Ovary (tissue), 9 donors: ENCODE measurements around the gene KMO. TPM values are rescaled to one million over a fixed set of nuclear protein-coding genes. Genes with fewer than 3 reads are reported as not detected.

Experiments
- DNase-seq, 5 donors: peaks; one replicate each; pipeline ENCODE4 v3.0.0-alpha.2; 2019 to 2020
- H3K27ac ChIP-seq, 2 donors: fragments of 200-600 bp; one replicate each; pipeline versions ENCODE4 v1.5.1 to v1.8.0; 2019 to 2022
- H3K27me3 ChIP-seq: fragments of 200-600 bp; one replicate; pipeline ENCODE4 v1.8.0; 2022
- H3K36me3 ChIP-seq: fragments of 200-600 bp; sonication (generic); one replicate; pipeline ENCODE4 v1.5.1; 2019
- H3K4me1 ChIP-seq: one replicate; pipeline ENCODE4 v1.8.1; 2013; ENCODE audit warnings: mild to moderate bottlenecking, moderate library complexity; ENCODE audit not compliant: insufficient read depth
- H3K4me3 ChIP-seq: fragments of 200-600 bp; sonication (generic); one replicate; pipeline ENCODE4 v1.5.1; 2017
- H3K9me3 ChIP-seq, 2 donors: fragments of 200-600 bp in 1 of 2; sonication (generic) in 1 of 2; one replicate each; pipeline versions ENCODE4 v1.5.1 to v1.8.1; 2013 to 2019; ENCODE audit warnings: mild to moderate bottlenecking in 1 of 2, moderate library complexity in 1 of 2
- CTCF ChIP-seq, 3 donors: fragments of 450-650 bp in 2 of 3; fragments of 200-600 bp in 1 of 3; IDR thresholded peaks; one replicate each; pipeline versions ENCODE4 v1.5.1 to v1.8.0; 2016 to 2022; ENCODE audit warnings: antibody characterized with exemption in 3 of 3, mild to moderate bottlenecking in 1 of 3
- EP300 ChIP-seq: sonication (generic); formaldehyde crosslinking; IDR thresholded peaks from one replicate; pipeline ENCODE4 v1.6.1; 2017; ENCODE audit warnings: antibody characterized with exemption
- POLR2A ChIP-seq: fragments of 450-650 bp; IDR thresholded peaks from one replicate; pipeline ENCODE4 v1.6.1; 2017; ENCODE audit warnings: antibody characterized with exemption, mild to moderate bottlenecking, moderate library complexity
- whole genome bisulfite sequencing, 3 donors: extraction: QIAGEN DNeasy Blood & Tissue Kit in 1 of 3; methylation state at CpG; one replicate each; pipeline versions ENCODE4 v1.1.5 to v1.1.7; 2013 to 2017; 5-methylcytosine and 5-hydroxymethylcytosine counted together
- intact Hi-C, 4 donors: fragments of 100-400 bp; cut with DNase I; formaldehyde crosslinking; loops; one replicate each; pipeline versions ENCODE4 v1.11.0 to v1.15.1; 2022 to 2023
- polyA plus RNA-seq, 2 donors: library from polyadenylated mRNA; stranded (reverse); fragments of 200-250 nt in 1 of 2; fragments of 350-450 nt in 1 of 2; fragmentation: Illumina TruSeq in 1 of 2; extraction: RNeasy Lipid Tissue Mini Kit (QIAGEN cat#74804) in 1 of 2; gene quantifications; one replicate each; pipeline ENCODE4 v1.2.3, GENCODE V29; 2013 to 2014
- total RNA-seq, 7 donors: library from RNA; depleted of rRNA in 2 of 7; stranded (reverse); fragments of >200 nt in 2 of 7; fragmentation: NEBNext Ultra II Directional in 3 of 7; extraction: Animal tissue kit (Norgen Biotek cat#: 25700) in 3 of 7; gene quantifications; one replicate each; pipeline versions ENCODE4 v1.1.0 to v1.2.4, GENCODE V29; 2016 to 2023
- donor health status: DM: no; HTN: no; CAD: no; lungs with moderate emphysema.
- donor health status: DM: no; HTN: no; CAD: no.
- donor health status: Bipolar disorder and iron deficiency.
- donor health status: DM: yes; HTN: yes; CAD: no.
- donor health status: DM: no; HTN: no; CAD: no.
- donor health status: DM: yes; HTN: yes; CAD: no.

Gene KMO
- total and polyA plus RNA-seq, 9 donors, result 0.12 to 2.0 (median 0.43) TPM; not detected in 1

GRCh38 chr1:241488739-241489138, 43.4 kb upstream of the KMO start:
- H3K27ac ChIP-seq, result no peak overlapping the region
- H3K27me3 ChIP-seq, result no peaks in the 10 kb centered on the region
- intact Hi-C loops, result no loop called here
- no peaks in the 10 kb centered on the region for H3K4me1 ChIP-seq
- no peaks in the 10 kb centered on the region for H3K9me3 ChIP-seq
- DNase-seq, result no peak
- no peaks in the 10 kb centered on the region for H3K36me3 ChIP-seq
- 90 to 100% (median 93%) methylated on average over 1 of the region's 1 CpG for WGBS, 3 donors
- no peak overlapping the region for H3K4me3 ChIP-seq
- TF ChIP-seq CTCF (IDR thresholded peaks at IDR 0.05) (no peak), POLR2A (no peak), EP300 (no peak)

GRCh38 chr1:241495741-241496140, 36.4 kb upstream of the KMO start:
- WGBS, 3 donors, result 94 to 98% (median 97%) methylated on average over 5 of the region's 5 CpGs
- Histone ChIP-seq H3K9me3 (no peaks in the 10 kb centered on the region), H3K4me1 (no peaks in the 10 kb centered on the region), H3K27me3 (no peaks in the 10 kb centered on the region), H3K27ac (no peak overlapping the region), H3K36me3 (peaks cover 2% of the 10 kb centered on the region), H3K4me3 (no peak overlapping the region)
- no peak for DNase-seq
- no peak for TF ChIP-seq EP300
- TF ChIP-seq POLR2A, result no peak
- no peak for TF ChIP-seq CTCF (IDR thresholded peaks at IDR 0.05)
- intact Hi-C loops, result no loop called here

- H3K36me3 ChIP-seq, result peaks cover 2% of the 10 kb centered on the region
- WGBS, 3 donors, result 56 to 69% (median 58%) methylated on average over 2 of the region's 2 CpGs
These were observed 32.3 kb upstream of the KMO start for GRCh38 chr1:241499910-241500309.

GRCh38 chr1:241503444-241503843, 28.7 kb upstream of the KMO start:
- 97 to 98% (median 97%) methylated on average over 6 of the region's 6 CpGs for WGBS, 3 donors
- Histone ChIP-seq H3K27me3 (no peaks in the 10 kb centered on the region), H3K4me3 (no peak overlapping the region), H3K9me3 (no peaks in the 10 kb centered on the region), H3K27ac (no peak overlapping the region), H3K4me1 (no peaks in the 10 kb centered on the region), H3K36me3 (no peaks in the 10 kb centered on the region)
- DNase-seq, result no peak
- TF ChIP-seq POLR2A, result no peak
- no peak for TF ChIP-seq EP300
- no peak for TF ChIP-seq CTCF (IDR thresholded peaks at IDR 0.05)
- intact Hi-C loops, result no loop called here

More at GRCh38 chr1:241499910-241500309, 32.3 kb upstream of the KMO start:
- no peak for DNase-seq
- Histone ChIP-seq H3K27me3 (no peaks in the 10 kb centered on the region), H3K27ac (no peak overlapping the region), H3K9me3 (no peaks in the 10 kb centered on the region), H3K4me3 (no peak overlapping the region), H3K4me1 (no peaks in the 10 kb centered on the region)
- intact Hi-C loops, result no loop called here
- TF ChIP-seq CTCF (IDR thresholded peaks at IDR 0.05) (no peak), EP300 (no peak), POLR2A (no peak)
